DMS53 treated with DMSO at 0.1 percent for 48 hours (cell line): ENCODE data around the gene ERCC1.
"Not testable (repeated sequence)": the region's sequence is repeated elsewhere in the genome, so short reads cannot be mapped to it uniquely, and the experiment has no call there.

Experiments
- DNase-seq: peaks from one replicate; lab custom pipeline; 2025; ENCODE audit not compliant: unreplicated experiment; lab: John Stamatoyannopoulos, UW

The ERCC1 gene

DNA sequence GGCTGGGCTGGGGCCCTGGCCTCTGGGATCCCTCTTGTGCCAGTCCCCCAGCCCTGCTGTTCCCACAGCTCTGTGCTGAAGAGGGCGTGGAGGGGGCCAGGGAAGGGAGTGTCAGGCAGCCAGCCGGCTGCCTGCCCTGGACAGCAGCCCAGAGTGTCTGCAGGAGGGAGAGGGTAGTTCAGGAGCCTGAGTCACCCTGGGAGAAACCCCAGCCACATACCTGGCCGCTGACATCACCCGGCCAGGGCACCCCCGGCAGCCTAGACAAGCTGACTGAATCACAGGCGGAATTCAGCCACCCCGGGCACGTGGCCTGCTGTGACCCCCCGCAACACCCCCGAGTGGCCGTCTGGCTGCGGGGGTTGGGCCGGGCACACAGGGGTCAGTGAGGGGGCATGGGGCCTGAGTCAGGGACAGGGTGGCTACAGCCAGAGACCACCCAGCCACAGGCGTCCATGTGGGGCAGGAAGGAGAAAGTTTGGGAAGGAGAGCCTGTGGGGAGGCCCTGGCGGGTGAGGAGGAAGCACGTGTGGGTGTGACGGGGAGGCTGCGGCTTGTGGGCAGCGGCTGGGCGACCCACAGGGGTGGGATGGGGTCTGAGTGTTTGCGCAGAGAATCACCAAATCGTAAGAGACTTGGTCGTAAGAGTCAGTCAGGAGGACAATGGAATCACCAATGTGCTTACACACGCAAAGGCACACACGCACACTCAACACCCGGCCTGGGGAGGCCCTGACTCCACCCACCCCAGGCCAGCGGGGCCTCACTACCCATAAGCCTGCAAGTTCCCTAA lies 32.2 kb upstream of the ERCC1 start:
- DNase-seq: peak; percentile 74

DNA sequence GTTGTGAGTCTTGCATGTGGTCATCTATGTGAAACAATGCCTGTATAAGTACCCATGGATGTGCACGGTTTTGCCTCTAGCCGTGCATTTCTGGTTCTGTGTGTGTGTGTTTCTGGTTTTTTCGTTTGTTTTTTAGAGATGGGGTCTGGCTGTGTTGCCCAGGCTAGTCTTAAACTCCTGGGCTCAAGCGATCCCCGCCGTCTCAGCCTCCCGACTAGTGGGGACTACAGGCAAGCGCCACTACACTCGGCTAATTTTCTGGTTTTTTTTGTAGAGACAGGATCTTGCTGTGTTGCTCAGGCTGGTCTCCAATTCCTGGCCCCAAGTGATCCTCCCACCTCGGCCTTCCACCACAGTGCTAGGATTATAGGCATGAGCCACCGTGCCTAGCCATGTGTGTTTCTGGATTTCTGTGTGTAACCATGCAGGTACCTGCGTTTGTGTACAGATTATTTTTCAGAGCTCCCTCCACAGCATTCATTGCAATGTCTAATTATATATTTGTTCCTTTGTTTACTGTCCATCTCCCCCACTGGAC lies 28.2 kb upstream of the ERCC1 start:
- DNase-seq: no peak

DNA sequence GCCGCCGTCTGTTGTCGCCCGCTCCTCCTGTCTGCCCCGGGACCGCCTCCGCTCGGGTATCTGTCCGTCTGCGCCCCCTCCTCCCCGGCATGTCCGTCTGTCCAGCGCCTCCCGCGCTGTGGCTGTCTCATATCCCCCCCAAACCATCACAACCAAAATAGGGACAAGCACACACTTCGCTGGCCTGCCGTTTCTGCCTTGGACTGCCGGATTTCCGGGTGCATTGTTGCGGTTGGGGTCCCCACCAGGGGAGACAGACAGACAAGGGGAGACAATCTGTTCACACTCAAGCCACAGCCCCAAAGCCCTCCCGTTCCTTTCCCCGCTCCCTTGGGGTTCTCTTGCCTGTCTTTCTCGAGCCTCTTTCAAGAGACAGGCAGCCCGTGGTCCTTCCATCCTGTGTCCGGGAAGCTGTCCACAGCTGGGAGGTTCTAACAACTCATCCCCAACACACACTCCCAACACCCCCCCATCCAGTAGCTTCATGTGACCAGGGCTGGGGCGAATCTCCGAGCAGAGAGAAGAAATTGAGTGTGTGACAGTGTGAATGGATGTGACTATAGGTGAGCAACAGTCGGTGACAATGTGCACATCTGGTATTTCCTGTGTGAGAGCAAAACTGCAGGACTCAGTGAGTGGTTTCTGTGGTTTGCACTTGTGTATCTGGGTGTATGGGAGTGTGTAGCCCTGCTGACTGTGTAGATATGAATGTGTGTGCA lies 27.6 kb upstream of the ERCC1 start:
- no peak for DNase-seq

DNA sequence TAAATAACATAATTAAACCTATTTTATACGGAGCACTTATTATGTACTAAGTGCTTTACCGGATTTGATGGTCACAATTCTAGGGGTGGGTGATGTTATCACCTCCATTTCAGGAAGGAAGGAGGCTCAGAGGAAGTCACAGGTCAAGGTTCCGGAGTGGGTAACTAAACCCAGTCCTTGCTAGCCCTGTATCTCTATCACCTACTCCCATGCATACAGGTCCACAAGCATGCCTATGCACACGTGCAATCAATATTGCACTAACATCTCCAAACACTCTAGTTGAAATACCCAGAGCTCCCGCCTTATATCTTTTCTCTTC lies 26.3 kb upstream of the ERCC1 start:
- DNase-seq: no peak

DNA sequence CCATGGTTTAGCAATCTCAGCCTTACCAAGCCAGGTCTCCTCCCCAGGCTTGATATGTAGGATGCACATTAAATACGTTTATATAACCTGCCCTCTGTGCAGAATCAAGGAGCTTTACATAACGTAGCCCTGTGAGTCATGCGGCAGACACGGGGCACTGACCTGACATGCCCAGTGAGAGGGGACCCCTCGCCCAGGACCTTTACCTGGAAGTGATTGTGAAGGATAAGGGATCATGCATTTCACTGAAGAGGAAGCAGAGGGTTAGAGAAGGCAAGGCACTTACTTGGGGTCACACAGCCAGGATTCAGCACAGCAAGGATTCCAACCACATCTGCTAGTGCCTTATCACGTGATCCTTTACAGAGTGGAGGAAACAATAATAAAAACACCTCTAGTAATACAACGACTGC lies 25.2 kb upstream of the ERCC1 start:
- DNase-seq: no peak

DNA sequence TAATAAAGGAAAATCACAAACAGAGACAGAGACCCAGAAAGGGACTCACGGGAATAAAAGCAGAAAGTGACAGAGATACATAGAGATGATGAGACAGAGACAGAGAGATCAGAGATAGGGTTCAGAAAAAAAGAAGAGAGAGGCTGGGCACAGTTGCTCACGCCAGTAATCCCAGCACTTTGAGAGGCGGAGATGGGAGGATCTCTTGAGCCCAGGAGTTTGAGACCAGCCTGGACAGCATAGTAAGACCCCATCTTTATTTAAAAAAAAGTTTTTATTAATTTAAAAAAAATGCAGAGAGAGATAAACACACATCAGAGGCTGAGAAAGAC lies 24.7 kb upstream of the ERCC1 start:
- no peak for DNase-seq

DNA sequence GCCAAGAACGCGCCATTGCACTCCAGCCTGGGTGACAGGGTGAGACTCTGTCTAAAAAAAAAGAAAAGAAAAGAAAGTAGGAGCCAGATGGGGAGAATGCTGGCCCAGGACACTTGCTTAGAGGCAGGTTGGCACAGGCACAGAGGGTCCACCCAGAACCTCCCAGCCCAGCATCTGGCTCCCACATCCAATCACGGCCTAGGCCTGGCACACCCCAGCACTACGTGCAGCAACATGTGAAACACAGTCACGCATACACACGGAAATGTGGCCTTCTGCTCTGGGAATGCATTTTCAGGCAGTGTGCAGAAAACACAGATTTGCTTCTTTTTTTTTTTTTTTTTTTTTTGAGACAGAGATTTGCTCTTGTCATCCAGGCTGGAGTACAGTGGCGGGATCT lies 23.2 kb upstream of the ERCC1 start:
- DNase-seq: no peak

DNA sequence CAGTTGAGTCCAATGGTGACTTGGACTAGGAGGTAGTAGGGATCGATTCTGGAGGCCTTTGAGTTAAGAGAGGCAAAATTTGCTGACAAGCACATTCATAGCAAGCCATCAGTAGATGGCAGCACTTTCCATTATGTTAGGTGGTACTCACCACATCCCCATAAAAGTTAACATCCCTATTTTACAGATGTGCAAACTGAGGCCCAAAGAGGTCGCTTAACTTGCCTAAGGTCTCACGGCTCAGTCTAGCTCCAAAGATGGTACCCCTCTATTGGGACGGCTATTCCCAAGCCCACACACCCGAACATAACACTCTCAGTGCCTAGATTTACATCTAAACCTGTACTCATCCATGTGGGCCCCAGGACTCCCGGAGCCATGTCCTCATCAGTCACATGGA lies 22.6 kb upstream of the ERCC1 start:
- no peak for DNase-seq

DNA sequence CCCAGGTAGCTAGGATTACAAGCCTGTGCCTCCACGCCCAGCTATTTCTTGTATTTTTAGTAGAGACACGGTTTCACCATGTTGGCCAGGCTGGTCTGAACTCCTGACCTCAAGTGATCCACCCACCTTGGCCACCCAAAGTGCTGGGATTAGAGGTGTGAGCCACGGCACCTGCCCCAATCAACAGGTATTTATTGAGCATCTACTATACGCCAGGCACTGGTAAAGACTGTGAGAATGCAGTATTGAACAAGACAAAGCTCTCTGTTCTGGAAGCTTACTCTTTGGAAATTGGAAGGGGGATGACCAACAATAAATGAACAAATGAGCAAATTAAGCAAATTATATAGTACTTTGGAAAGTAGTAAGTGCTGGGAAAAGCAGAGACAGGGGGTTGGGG lies 21.4 kb upstream of the ERCC1 start:
- no peak for DNase-seq

DNA sequence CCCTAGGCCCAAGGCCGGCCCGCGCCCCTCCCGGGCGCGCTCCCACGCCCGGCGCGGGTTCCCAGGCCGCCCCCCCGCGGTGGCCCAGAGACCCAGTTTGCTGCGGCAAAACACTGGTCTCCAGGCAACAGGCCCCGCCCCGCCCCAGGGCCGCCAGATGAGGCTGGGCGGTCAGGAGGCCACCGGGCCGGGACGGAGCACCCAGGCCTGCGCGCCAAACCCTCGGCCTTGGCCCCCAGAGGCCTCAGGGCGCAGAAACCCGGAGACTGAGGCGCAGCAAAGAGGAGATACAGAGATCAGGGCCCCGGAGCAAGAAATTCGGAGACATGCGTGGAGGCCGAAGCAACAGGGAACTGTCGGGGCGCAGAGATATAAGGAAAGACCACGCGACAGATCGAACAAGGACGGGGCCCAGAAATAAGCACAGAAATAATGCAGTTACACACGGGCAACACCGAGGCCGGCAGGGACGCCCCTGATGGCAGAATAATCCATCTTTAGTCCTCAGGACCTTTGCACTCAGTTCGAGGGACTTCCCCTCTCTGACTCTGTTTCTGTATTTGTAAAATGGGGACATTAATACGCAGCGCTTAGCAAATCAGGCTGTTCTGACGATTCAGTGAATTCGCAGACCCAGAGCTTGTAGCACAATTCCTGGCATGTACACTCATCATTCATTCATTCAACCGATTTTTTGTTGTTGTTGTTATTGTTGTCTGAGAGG lies 20.8 kb upstream of the ERCC1 start:
- DNase-seq: peak; percentile 37

DNA sequence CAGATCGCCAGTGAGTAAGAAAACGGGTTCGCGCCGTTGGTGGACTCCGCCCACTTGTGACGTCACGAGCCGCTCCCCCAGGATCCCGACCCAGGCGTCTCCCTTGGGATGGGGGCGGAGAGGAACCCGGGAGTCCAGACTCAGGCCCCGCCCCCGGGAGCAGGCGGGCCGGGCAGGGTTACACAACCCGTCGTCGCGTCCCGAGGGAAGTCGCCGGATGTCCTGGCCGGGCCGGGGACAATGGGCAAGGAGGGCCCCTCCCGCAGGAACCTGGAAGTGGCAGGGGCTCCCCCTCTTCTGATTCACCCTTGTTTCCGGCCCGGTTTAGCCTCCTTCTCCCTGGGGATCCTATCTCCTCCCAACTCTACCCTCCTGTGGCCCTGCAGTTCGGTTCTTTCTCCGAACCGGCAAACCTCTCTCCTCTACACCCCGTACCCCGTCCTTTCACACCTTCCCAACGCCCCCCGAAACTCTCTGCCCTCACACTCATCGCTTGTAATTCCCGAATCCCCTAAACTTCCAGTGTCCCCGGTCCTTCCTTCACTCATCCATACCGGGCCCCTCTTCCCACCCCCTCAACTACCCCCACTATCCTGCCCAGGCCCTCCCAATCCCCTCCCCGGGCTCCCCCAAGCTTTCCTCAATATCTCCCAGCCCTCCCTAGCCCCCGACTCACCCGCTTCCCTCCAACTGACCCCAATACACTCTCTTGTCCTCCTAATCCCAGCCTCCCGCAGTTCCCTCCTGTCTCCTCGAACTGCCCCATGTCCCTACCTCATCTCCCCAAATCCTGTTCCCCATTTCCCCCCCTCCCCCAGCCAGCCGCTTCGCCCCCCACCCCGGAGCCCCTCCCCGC lies 20.0 kb upstream of the ERCC1 start:
- peak; percentile 57 for DNase-seq

DNA sequence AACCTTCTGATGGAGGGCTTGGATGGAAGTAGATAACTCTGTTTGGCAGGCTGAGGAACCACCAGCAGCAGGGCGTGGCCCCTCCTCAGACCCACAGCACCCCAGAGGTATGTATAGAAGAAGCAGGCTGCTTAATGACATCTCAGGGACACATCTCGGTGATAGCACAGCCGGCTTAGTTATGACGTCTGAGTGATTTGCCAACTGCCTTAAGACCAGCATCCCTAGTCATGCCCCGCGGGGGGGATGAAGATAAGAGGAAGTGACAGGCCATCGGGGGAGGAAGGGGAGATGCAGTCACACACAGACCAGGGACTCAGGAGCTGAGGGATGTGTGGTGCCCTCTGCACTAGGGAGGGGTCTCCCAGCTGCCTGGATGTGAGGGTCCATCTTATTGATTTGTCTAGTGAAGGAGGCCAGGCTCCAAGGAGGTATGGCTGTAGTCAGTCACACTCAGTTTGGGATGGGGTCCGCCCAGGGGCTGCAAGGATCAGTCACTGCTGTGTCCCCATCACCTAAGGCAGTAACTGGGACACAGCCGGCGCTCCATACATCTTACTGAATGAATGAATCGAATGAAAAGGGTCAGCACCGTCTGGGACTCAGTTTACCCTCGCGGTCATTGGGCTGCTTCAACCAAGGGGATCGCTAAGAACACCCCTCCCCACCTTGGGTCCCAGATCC lies 19.2 kb upstream of the ERCC1 start:
- DNase-seq: no peak

DNA sequence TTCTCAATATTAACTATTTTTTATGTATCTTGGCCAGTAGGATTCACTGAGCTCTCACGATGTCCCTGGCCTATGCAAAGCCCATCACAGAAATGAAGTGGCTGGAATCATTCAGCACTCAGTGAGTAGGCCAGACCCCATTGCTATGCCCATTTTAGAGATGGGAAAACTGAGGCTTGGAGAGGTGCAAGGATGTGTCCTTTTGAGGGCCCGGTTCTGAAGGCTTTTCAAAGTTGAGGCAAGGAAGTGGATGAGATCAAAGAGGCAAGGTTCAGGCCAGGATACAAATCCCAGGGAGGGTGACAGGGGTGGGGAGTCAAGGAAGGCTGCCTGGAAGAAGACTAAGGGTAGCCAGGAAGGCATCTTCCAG lies 18.7 kb upstream of the ERCC1 start:
- no peak for DNase-seq

DNA sequence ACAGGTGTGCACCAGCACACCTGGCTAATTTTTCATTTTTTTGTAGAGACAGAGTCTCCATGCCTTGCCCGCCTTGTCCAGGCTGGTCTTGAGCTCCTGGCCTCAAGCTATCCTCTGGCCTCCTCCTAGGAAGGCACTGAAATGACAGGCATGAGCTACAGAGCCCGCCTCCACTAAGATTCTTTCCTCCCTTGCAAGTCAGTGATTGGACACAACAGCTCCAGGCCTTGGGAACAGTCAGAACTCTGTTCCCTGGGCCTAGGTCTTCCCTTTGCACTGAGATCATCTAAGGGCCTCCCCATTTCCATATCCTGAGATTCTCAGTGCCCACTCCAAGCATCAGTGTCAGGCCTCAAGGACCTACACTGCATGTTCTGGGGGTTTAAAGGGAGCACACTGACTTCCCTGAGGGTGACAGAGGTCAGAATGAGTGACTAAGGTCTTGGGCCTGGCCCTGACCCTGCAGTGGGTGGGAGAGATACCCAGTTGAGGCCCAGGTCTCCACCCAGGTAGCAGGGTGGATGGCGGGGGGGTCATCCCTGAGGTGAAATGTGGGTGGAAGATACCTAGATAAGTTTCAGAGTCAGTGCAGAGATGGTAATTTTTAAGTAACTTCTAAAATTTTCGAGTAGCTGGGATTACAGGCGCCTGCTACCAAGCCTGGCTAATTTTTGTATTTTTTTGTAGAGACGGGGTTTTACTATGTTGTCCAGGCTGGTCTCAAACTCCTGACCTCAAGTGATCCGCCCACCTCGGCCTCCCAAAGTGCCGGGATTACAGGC lies 17.3 kb upstream of the ERCC1 start:
- no peak for DNase-seq

DNA sequence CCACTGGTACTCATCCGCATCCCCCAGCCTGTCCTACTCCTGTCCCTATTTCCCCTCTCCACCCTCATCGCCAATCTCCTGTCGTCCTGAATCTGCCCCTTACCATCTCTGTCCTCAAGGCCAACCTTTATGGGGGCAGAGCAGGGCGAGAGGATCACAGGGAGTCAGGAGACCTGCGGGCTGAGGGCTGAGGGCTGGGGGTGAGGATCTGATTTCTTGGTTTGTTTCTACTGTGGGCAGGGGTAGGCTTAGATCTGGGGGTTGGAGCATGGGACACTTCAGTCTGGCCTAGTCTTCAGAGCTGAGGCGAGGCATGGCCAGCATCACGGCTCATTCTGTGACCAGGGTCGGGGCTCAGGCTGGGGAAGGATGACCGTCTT lies 16.5 kb upstream of the ERCC1 start:
- DNase-seq: no peak

DNA sequence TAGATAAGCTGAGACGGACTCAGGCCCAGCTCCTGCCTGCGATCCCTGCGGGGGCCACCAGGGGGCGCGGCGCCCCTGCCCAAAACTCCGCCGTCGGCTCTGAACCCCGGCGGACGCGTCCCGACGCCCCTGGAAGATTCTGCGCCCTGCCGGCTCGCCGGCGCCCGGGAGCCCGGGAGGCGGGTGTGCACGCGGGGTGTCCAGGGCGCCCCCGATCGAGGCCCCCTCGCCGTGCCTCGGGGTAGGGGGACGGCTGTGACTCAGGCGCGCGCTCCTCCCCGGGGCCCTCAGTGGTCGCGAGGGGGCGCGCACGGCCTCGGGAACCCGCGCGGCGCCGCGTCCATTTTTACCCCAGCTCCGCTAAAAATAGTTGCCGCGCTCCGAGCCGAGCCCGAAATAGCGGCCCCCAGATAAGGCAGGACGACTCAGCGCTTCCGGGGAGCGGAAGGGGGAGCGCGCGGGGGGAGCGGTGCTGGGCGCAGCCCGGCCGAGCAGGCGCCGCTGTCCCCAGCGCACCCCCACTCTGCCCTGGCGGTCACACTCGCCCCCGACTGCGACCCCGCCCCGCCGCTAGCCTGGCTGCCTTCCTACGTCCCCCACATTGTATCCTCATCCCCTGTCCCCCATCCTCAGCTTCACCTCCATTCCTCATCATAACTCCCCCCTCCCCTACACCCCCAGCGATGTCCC lies 16.0 kb upstream of the ERCC1 start:
- peak; percentile 13 for DNase-seq

DNA sequence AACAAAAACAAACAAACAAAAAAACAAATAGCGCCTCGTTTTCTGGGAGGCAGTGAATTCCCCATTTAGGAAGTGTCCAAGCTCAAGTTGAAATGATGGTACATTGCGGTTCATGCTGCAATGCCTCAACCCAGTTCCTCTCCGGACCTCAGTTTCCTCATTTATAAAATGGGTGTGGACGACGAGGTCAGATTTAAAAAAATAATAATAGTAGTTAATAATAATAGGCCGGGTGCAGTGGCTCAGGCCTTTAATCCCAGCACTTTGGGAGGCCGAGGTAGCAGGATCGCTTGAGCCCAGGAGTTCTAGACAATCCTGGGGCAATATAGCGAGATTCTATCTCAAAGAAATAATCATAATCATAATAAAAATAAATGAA lies 15.5 kb upstream of the ERCC1 start:
- DNase-seq: no peak

DNA sequence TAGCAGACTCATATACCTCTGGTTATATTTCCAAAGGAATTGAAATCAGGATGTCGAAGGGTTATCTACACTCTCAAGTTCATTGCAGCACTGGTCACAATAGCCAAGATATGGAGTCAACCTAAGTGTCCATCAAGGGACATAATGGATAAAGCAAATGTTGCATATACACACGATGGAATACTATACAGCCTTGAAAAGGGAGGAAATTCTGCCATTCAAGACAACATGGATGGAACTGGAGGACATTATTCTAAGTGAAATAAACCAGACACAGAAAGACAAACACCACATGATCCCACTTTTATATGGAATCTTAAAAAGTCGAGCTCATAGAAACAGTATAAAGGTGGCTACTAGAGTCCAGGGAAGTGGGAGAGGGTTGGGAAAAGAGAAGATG lies 13.6 kb upstream of the ERCC1 start:
- no peak for DNase-seq

DNA sequence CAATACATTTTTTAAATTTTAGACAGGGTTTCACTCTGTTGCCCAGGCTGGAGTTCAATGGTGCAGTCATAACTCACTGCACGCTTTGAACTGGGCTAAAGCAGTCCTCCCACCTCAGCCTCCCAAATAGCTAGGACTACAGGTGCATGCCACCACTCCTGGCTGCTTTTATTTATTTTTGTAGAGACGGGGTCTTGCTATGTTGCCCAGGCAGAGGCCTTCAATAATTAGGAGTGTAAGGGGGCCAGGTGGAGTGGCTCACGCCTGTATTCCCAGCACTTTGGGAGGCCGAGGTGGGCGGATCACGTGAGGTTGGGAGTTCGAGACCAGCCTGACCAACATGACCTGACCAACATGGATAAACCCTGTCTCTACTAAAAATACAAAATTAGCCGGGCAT lies 8.8 kb upstream of the ERCC1 start:
- DNase-seq: not testable (repeated sequence)
